Epidermal melanocyte (primary cell): ENCODE measurements around the gene FRRS1L.

Source experiments
- DNase-seq: peaks from one replicate; pipeline ENCODE4 v3.0.0; 2011; ENCODE audit warnings: low spot score; ENCODE audit not compliant: insufficient read length

The FRRS1L gene

GRCh38 chr9:109166771-109167601, at the start of gene FRRS1L:
FRRS1L (minus strand) TSS chr9:109167249; CDS start chr9:109167138, 111 bp downstream.
- DNase-seq, result no peak

GRCh38 chr9:109214414-109214813, 47.4 kb upstream of the FRRS1L start:
- no peak for DNase-seq

GRCh38 chr9:109213285-109214121, 46.5 kb upstream of the FRRS1L start:
- no peak for DNase-seq

GRCh38 chr9:109212768-109213167, 45.7 kb upstream of the FRRS1L start:
- DNase-seq, result no peak

GRCh38 chr9:109206670-109207069, 39.6 kb upstream of the FRRS1L start:
- no peak for DNase-seq

GRCh38 chr9:109205526-109205925, 38.5 kb upstream of the FRRS1L start:
- no peak for DNase-seq

GRCh38 chr9:109203761-109204360, 36.8 kb upstream of the FRRS1L start:
- no peak for DNase-seq

GRCh38 chr9:109199676-109200075, 32.6 kb upstream of the FRRS1L start:
- no peak for DNase-seq

- no peak for DNase-seq
Measured at GRCh38 chr9:109198736-109199382, 31.8 kb upstream of the FRRS1L start.

- DNase-seq, result no peak
Measured at GRCh38 chr9:109193974-109194556, 27.0 kb upstream of the FRRS1L start.

GRCh38 chr9:109192732-109193361, 25.8 kb upstream of the FRRS1L start:
- DNase-seq, result no peak

- no peak for DNase-seq
Measured at GRCh38 chr9:109191746-109192145, 24.7 kb upstream of the FRRS1L start.

GRCh38 chr9:109190151-109190550, 23.1 kb upstream of the FRRS1L start:
- no peak for DNase-seq

- DNase-seq, result no peak
Measured at GRCh38 chr9:109186857-109187520, 19.9 kb upstream of the FRRS1L start.

- DNase-seq, result no peak
Measured at GRCh38 chr9:109182940-109183798, 16.1 kb upstream of the FRRS1L start.

- no peak for DNase-seq
Measured at GRCh38 chr9:109182550-109182939, 15.5 kb upstream of the FRRS1L start.

GRCh38 chr9:109181284-109181683, 14.2 kb upstream of the FRRS1L start:
- no peak for DNase-seq

- DNase-seq, result no peak
Measured at GRCh38 chr9:109179801-109180523, 12.9 kb upstream of the FRRS1L start.
